ENCODE data around the gene KAZN.

Gene KAZN

DNA sequence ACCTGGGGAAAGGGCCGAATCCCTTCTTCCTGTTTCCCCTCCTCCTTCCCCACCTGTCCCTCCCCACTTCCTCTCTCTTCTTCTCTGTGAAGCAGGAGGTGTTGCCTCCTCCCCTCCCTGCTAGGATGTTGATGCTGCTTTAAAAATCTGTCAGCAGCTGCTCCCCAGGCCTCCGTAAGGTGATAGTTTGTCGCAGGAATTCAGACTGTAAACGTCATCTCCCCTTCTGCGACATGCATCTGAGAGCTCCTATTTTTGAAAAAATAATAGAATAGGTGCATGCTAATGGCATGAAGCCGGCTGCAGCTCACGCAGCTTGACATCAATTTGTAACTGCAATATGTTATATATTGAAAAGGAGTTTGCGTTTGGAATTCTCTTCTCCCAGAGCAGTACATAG lies 70.1 kb downstream of the KAZN start:
- ATAC-seq: no peak
- TF ChIP-seq ZNF70 (CRISPR knock-in tag; IDR thresholded peaks at IDR 0.05) (no peak), ZFP30 (CRISPR knock-in tag; IDR thresholded peaks at IDR 0.05) (no peak), PPARA (CRISPR knock-in tag; IDR thresholded peaks at IDR 0.05; ENCODE audit: borderline replicate concordance) (no peak), CREB5 (CRISPR knock-in tag; IDR thresholded peaks at IDR 0.05; ENCODE audit: low read depth) (no peak), ZC3H10 (CRISPR knock-in tag; IDR thresholded peaks at IDR 0.05) (no peak), ZFP3 (CRISPR knock-in tag; IDR thresholded peaks at IDR 0.05) (no peak), TOX (CRISPR knock-in tag; IDR thresholded peaks at IDR 0.05; ENCODE audit: borderline replicate concordance) (no peak), TSHZ2 (CRISPR knock-in tag; IDR thresholded peaks at IDR 0.05) (no peak), GLIS3 (CRISPR knock-in tag; IDR thresholded peaks at IDR 0.05) (no peak), BACH2 (CRISPR knock-in tag; IDR thresholded peaks at IDR 0.05; ENCODE audit: borderline replicate concordance) (no peak), RARB (CRISPR knock-in tag; IDR thresholded peaks at IDR 0.05) (no peak), CSDC2 (CRISPR knock-in tag; IDR thresholded peaks at IDR 0.05) (no peak), ESRRG (CRISPR knock-in tag; IDR thresholded peaks at IDR 0.05) (no peak)
- TF ChIP-seq, protein P1, sequence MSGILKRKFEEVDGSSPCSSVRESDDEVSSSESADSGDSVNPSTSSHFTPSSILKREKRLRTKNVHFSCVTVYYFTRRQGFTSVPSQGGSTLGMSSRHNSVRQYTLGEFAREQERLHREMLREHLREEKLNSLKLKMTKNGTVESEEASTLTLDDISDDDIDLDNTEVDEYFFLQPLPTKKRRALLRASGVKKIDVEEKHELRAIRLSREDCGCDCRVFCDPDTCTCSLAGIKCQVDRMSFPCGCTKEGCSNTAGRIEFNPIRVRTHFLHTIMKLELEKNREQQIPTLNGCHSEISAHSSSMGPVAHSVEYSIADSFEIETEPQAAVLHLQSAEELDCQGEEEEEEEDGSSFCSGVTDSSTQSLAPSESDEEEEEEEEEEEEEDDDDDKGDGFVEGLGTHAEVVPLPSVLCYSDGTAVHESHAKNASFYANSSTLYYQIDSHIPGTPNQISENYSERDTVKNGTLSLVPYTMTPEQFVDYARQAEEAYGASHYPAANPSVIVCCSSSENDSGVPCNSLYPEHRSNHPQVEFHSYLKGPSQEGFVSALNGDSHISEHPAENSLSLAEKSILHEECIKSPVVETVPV (CRISPR knock-in tag; IDR thresholded peaks at IDR 0.05): no peak
- TF ChIP-seq, protein P2, sequence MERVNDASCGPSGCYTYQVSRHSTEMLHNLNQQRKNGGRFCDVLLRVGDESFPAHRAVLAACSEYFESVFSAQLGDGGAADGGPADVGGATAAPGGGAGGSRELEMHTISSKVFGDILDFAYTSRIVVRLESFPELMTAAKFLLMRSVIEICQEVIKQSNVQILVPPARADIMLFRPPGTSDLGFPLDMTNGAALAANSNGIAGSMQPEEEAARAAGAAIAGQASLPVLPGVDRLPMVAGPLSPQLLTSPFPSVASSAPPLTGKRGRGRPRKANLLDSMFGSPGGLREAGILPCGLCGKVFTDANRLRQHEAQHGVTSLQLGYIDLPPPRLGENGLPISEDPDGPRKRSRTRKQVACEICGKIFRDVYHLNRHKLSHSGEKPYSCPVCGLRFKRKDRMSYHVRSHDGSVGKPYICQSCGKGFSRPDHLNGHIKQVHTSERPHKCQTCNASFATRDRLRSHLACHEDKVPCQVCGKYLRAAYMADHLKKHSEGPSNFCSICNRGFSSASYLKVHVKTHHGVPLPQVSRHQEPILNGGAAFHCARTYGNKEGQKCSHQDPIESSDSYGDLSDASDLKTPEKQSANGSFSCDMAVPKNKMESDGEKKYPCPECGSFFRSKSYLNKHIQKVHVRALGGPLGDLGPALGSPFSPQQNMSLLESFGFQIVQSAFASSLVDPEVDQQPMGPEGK (CRISPR knock-in tag; IDR thresholded peaks at IDR 0.05; ENCODE audit: borderline replicate concordance): no peak

DNA sequence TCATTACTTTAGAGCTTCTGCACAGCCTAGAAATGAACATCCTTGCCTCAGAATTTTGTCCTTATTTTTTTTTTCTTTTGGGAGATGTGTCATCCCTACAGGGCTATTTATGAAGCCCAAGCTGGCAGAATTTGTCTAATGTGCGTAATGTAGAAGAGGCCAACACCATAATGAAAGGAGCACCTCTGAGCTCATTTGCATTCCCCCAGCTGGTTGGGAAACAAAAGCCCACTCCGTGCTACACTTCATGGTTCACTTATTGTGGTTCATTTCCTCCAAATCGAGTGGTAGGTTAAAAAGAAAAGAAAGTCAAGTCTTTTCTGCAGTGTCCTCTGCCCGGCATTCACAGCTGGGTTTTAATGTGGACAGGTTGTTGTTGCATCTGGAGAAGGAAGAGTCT lies 73.5 kb downstream of the KAZN start:
- TF ChIP-seq, protein P1 (CRISPR knock-in tag; IDR thresholded peaks at IDR 0.05): no peak
- TF ChIP-seq TSHZ2 (CRISPR knock-in tag; IDR thresholded peaks at IDR 0.05): no peak
- no peak for TF ChIP-seq ZNF565 (CRISPR knock-in tag; conservative IDR thresholded peaks at IDR 0.05; ENCODE audit: low read depth)
- TF ChIP-seq, protein P2 (CRISPR knock-in tag; IDR thresholded peaks at IDR 0.05; ENCODE audit: borderline replicate concordance): no peak
- no peak for TF ChIP-seq ISL1 (CRISPR knock-in tag; IDR thresholded peaks at IDR 0.05)
- no peak for TF ChIP-seq CSDC2 (CRISPR knock-in tag; IDR thresholded peaks at IDR 0.05)
- no peak for TF ChIP-seq ZFP3 (CRISPR knock-in tag; IDR thresholded peaks at IDR 0.05)
- TF ChIP-seq ZNF8 (CRISPR knock-in tag; IDR thresholded peaks at IDR 0.05): no peak
- TF ChIP-seq BACH2 (CRISPR knock-in tag; IDR thresholded peaks at IDR 0.05; ENCODE audit: borderline replicate concordance): no peak
- TF ChIP-seq ESRRG (CRISPR knock-in tag; IDR thresholded peaks at IDR 0.05): no peak
- no peak for TF ChIP-seq OSR1 (CRISPR knock-in tag; IDR thresholded peaks at IDR 0.05)
- no peak for TF ChIP-seq GLIS3 (CRISPR knock-in tag; IDR thresholded peaks at IDR 0.05)
- no peak for TF ChIP-seq SNAI2 (CRISPR knock-in tag; IDR thresholded peaks at IDR 0.05)
- no peak for ATAC-seq
